Body of pancreas (tissue), 4 donors: ENCODE data around the gene ETV1. TPM values are rescaled to one million over a fixed set of nuclear protein-coding genes. Genes with fewer than 3 reads are reported as not detected.

Source experiments
- ATAC-seq: fragments of 150-250 bp; one replicate; pipeline ENCODE4 v1.9.1; 2016
- DNase-seq, 4 donors: peaks; one replicate each; pipeline ENCODE4 v3.0.0-alpha.2; 2019
- H3K27ac ChIP-seq, 4 donors: fragments of 200-600 bp; sonication (generic); 1 replicate in 3 of 4; 2 replicates in 1 of 4; pipeline versions ENCODE4 v1.5.1 to v1.6.1; 2016 to 2019; ENCODE audit warnings: mild to moderate bottlenecking in 1 of 4, mixed read lengths in 1 of 4, moderate library complexity in 1 of 4
- H3K27me3 ChIP-seq, 2 donors: fragments of 200-600 bp; sonication (generic); one replicate each; pipeline ENCODE4 v1.6.0; 2016; ENCODE audit warnings: mild to moderate bottlenecking in 1 of 2
- H3K36me3 ChIP-seq, 2 donors: fragments of 200-600 bp; sonication (generic); replicated peaks in 1 of 2; 2 replicates each; pipeline ENCODE4 v1.5.1; 2016; ENCODE audit warnings: low read depth in 2 of 2; ENCODE audit not compliant: insufficient read depth in 1 of 2
- H3K4me1 ChIP-seq: fragments of 200-600 bp; sonication (generic); one replicate; pipeline ENCODE4 v1.6.0; 2016
- H3K4me3 ChIP-seq, 2 donors: fragments of 200-600 bp; sonication (generic); 1 replicate in 1 of 2; 2 replicates in 1 of 2; pipeline ENCODE4 v1.5.1; 2016 to 2019
- H3K9me3 ChIP-seq, 3 donors: fragments of 200-600 bp; sonication (generic); 1 replicate in 2 of 3; 2 replicates in 1 of 3; pipeline ENCODE4 v1.5.1; 2016
- CTCF ChIP-seq, 7 experiments: fragments of 450-650 bp in 4 of 7; fragments of 200-600 bp in 3 of 7; sonication (generic) in 3 of 7; IDR thresholded peaks; one replicate each; pipeline ENCODE4 v1.5.1; 2016 to 2019; ENCODE audit warnings: antibody characterized with exemption in 7 of 7
- POLR2A ChIP-seq, 3 donors: fragments of 450-650 bp; IDR thresholded peaks; one replicate each; pipeline ENCODE4 v1.6.1; 2016; ENCODE audit warnings: antibody characterized with exemption in 3 of 3, mild to moderate bottlenecking in 2 of 3
- WGBS, 2 donors: methylation state at CpG; one replicate each; pipeline ENCODE4 v1.1.5; 2017; 5-methylcytosine and 5-hydroxymethylcytosine counted together
- intact Hi-C: fragments of 100-400 bp; cut with DNase I; formaldehyde crosslinking; loops from one replicate; pipeline ENCODE4 v1.15.1; 2023
- total RNA-seq, 2 donors: library from RNA; depleted of rRNA; stranded (reverse); fragments of >200 nt; gene quantifications; one replicate each; pipeline ENCODE4 v1.1.0, GENCODE V29; 2016

The ETV1 gene
- total RNA-seq, 2 donors from 2014 or later: 2.6 TPM

- Histone ChIP-seq H3K36me3 (no peaks in the 10 kb centered on the region), H3K4me3 (no peak overlapping the region), H3K27me3 (no peaks in the 10 kb centered on the region), H3K4me1 (peaks cover 5% of the 10 kb centered on the region), H3K27ac (no peak overlapping the region), H3K9me3 (no peaks in the 10 kb centered on the region)
- intact Hi-C loops: no loop called here
- 60 to 64% methylated on average over 5 of the region's 5 CpGs for WGBS, 2 donors
- no peak for TF ChIP-seq POLR2A (IDR thresholded peaks at IDR 0.05)
- TF ChIP-seq CTCF (IDR thresholded peaks at IDR 0.05): no peak
- no peak for ATAC-seq
- DNase-seq: no peak
Measured at GRCh38 chr7:13979671-13980435, 9.6 kb downstream of the ETV1 start.

- no peak for DNase-seq
- no peaks in the 10 kb centered on the region for H3K9me3 ChIP-seq
- H3K27me3 ChIP-seq: no peaks in the 10 kb centered on the region
- H3K27ac ChIP-seq: no peak overlapping the region
- intact Hi-C loops: no loop called here
- ATAC-seq: no peak
- H3K36me3 ChIP-seq: no peaks in the 10 kb centered on the region
- 75 to 77% methylated on average over 4 of the region's 4 CpGs for WGBS, 2 donors
- TF ChIP-seq CTCF (IDR thresholded peaks at IDR 0.05): no peak
- TF ChIP-seq POLR2A (IDR thresholded peaks at IDR 0.05): no peak
- H3K4me1 ChIP-seq: peaks cover 5% of the 10 kb centered on the region
- no peak overlapping the region for H3K4me3 ChIP-seq
Measured at GRCh38 chr7:13976594-13976993, 12.9 kb downstream of the ETV1 start.

GRCh38 chr7:13965077-13965476, 24.4 kb downstream of the ETV1 start:
- Histone ChIP-seq H3K9me3 (no peaks in the 10 kb centered on the region), H3K4me1 (no peaks in the 10 kb centered on the region), H3K27ac (no peak overlapping the region), H3K36me3 (no peaks in the 10 kb centered on the region), H3K27me3 (no peaks in the 10 kb centered on the region), H3K4me3 (no peak overlapping the region)
- ATAC-seq (no peak), DNase-seq (no peak)
- TF ChIP-seq POLR2A (IDR thresholded peaks at IDR 0.05): no peak
- intact Hi-C loops: no loop called here
- 74 to 78% methylated on average over 6 of the region's 6 CpGs for WGBS, 2 donors

- TF ChIP-seq CTCF (IDR thresholded peaks at IDR 0.05) (no peak), POLR2A (IDR thresholded peaks at IDR 0.05) (no peak)
- H3K27me3 ChIP-seq: no peaks in the 10 kb centered on the region
- 57 to 64% methylated on average over 2 of the region's 2 CpGs for WGBS, 2 donors
- no peak overlapping the region for H3K4me3 ChIP-seq
- H3K36me3 ChIP-seq: no peaks in the 10 kb centered on the region
- no peak for ATAC-seq
- H3K9me3 ChIP-seq: no peaks in the 10 kb centered on the region
- H3K4me1 ChIP-seq: no peaks in the 10 kb centered on the region
- intact Hi-C loops: no loop called here
- DNase-seq: no peak
- no peak overlapping the region for H3K27ac ChIP-seq
Measured at GRCh38 chr7:13963925-13964324, 25.5 kb downstream of the ETV1 start.

- no peaks in the 10 kb centered on the region for H3K9me3 ChIP-seq
- intact Hi-C loops: no loop called here
- 79 to 82% methylated on average over 2 of the region's 2 CpGs for WGBS, 2 donors
- ATAC-seq (no peak), DNase-seq (no peak)
- H3K4me3 ChIP-seq: no peak overlapping the region
- H3K27ac ChIP-seq: no peak overlapping the region
- H3K4me1 ChIP-seq: no peaks in the 10 kb centered on the region
- H3K27me3 ChIP-seq: no peaks in the 10 kb centered on the region
- TF ChIP-seq CTCF (IDR thresholded peaks at IDR 0.05): no peak
- TF ChIP-seq POLR2A (IDR thresholded peaks at IDR 0.05): no peak
- H3K36me3 ChIP-seq: no peaks in the 10 kb centered on the region
Measured at GRCh38 chr7:13955494-13955893, 34.0 kb downstream of the ETV1 start.
